ENCODE measurements around the gene DDA1. TPM values are rescaled to one million over a fixed set of nuclear protein-coding genes. Genes with fewer than 3 reads are reported as not detected.

The DDA1 gene
- total RNA-seq, 1 experiment from 2014 or later = 72.5 TPM

DNA sequence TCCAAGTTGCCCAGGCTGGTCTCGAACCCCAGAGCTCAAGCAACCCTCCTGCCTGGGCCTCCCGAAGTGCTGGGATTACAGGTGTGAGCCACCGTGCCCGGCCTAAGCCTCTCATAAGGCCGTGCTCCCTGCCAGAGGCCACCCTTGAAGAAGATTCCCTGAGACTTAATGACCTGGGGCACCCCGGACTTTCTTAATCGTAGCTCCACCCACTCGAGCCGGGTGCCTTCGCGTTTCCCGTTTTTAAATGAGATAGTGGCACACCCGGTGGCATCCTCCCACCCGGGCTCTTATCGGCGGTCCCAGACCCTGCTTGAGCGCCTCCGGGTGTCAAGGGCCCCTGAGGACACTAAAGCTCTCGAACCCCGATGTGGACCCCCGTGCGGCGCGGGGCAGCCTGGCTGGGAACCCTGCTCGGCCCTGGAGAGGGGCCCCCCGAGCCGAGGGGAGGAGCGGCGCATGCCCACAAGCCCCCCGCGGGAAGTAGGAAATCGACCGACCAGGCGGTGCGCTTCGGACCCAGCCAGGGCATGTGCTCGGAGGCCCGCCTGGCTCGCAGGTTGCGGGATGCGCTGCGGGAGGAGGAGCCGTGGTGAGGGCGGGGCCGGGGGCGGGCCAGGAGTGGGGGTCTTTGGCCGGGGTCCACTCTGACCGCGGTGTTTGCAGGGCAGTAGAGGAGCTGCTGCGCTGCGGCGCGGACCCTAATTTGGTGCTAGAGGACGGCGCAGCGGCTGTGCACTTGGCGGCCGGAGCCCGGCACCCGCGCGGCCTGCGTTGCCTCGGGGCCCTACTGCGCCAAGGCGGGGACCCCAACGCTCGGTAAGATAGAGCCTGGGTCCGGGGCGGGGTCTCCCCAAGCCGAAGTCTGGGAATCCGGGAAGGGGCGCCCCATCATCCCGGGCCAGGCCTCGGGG, 27.7 kb upstream of the DDA1 start, which contains the start of gene ANKLE1:
ANKLE1 (plus strand) TSS at position 511 of the 914 bp plus-strand sequence; CDS start at position 531, 20 bp downstream.
- no peaks in the 10 kb centered on the region for H3K79me2 ChIP-seq (ENCODE audit: low read depth)
- no peaks in the 10 kb centered on the region for H3K9me3 ChIP-seq (ENCODE audit: insufficient read depth, low read depth)
- H3K36me3 ChIP-seq (ENCODE audit: low read depth) = 0 out of 2 replicates have a peak, but pooled peaks cover 4% of the 10 kb centered on the region
- no peaks in the 10 kb centered on the region for H3K9me2 ChIP-seq (ENCODE audit: insufficient read depth)
- intact Hi-C loops (cut with micrococcal nuclease; ENCODE audit: unreplicated experiment) = loop anchor here (1.0 to 5.0 kb wide), 3 partner anchors 76 to 509 kb away; no protein-coding TSS in a partner anchor
- no peaks in the 10 kb centered on the region for H3K27me3 ChIP-seq (ENCODE audit: insufficient read depth, low read depth)
- H3K27ac ChIP-seq = no peak within 1 kb of the TSS
- ChIA-PET POLR2A (ENCODE audit: unreplicated experiment) (no interaction called here), CTCF (interaction anchor here (0.6 to 1.0 kb wide), 5 partner anchors 22 to 372 kb away, joined by 3 to 8 read pairs (median 4); no protein-coding TSS in a partner anchor)
- no peak within 1 kb of the TSS for H3K4me3 ChIP-seq
- H4K20me1 ChIP-seq (ENCODE audit: insufficient read depth) = no peaks in the 10 kb centered on the region
- no peak for DNase-seq
- no TSS peak for BruUV-seq (replicated peaks)
- peak within 1 kb of the TSS; percentile 73 for H3K4me2 ChIP-seq
- peaks cover 33% of the 10 kb centered on the region for H3F3A ChIP-seq (ENCODE audit: insufficient read depth, low read depth)
- TF ChIP-seq EZH2 (IDR thresholded peaks at IDR 0.05; ENCODE audit: low read depth) = no peak
- TF ChIP-seq, protein P1, sequence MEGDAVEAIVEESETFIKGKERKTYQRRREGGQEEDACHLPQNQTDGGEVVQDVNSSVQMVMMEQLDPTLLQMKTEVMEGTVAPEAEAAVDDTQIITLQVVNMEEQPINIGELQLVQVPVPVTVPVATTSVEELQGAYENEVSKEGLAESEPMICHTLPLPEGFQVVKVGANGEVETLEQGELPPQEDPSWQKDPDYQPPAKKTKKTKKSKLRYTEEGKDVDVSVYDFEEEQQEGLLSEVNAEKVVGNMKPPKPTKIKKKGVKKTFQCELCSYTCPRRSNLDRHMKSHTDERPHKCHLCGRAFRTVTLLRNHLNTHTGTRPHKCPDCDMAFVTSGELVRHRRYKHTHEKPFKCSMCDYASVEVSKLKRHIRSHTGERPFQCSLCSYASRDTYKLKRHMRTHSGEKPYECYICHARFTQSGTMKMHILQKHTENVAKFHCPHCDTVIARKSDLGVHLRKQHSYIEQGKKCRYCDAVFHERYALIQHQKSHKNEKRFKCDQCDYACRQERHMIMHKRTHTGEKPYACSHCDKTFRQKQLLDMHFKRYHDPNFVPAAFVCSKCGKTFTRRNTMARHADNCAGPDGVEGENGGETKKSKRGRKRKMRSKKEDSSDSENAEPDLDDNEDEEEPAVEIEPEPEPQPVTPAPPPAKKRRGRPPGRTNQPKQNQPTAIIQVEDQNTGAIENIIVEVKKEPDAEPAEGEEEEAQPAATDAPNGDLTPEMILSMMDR (conservative IDR thresholded peaks at IDR 0.05) = no peak
- no peaks in the 10 kb centered on the region for H3K4me1 ChIP-seq (replicated peaks; ENCODE audit: insufficient read depth)
- H2AFZ ChIP-seq = peak within 1 kb of the TSS; percentile 56; the same call in 1 of the 2 replicates

DNA sequence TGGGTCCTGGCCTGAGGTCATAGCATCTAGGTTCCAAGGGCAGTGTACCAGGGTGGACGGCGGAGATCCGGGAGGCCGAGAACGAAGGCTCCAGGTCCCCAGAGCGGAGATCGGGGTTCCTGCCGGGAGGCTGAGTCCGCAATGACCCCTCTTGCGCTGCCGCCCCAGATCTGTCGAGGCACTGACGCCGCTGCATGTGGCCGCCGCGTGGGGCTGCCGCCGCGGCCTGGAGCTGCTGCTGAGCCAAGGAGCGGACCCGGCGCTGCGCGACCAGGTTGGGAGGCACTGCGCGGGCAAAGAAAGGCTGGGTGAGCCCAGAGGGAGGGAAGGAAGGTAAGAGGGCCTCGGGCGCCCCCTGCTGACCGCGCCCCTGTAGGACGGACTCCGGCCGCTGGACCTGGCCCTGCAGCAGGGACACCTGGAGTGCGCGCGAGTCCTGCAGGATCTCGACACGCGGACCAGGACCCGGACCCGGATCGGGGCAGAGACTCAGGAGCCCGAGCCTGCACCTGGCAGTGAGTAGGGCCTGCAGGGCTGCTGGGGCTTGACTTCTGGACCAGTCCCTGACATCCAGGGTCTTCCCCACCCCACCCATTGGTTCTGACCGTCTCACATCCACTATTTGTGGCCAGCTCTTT, 26.8 kb upstream of the DDA1 start:
- TF ChIP-seq, protein P1 (conservative IDR thresholded peaks at IDR 0.05) = peak; percentile 95
- TF ChIP-seq EZH2 (IDR thresholded peaks at IDR 0.05; ENCODE audit: low read depth) = no peak
- intact Hi-C loops (cut with micrococcal nuclease; ENCODE audit: unreplicated experiment) = loop anchor here (1.0 to 5.0 kb wide), 3 partner anchors 77 to 510 kb away; no protein-coding TSS in a partner anchor
- ChIA-PET POLR2A (ENCODE audit: unreplicated experiment) (interaction anchor here (0.7 kb wide), 1 partner anchor 68 kb away, joined by 4 read pairs; the partner anchor contains the start of gene USE1), CTCF (interaction anchor here (0.5 to 0.7 kb wide), 2 partner anchors 61 to 126 kb away, joined by 3 to 5 read pairs; no protein-coding TSS in a partner anchor)
- no TSS peak for BruUV-seq (replicated peaks)
- Histone ChIP-seq H3K9me3 (ENCODE audit: insufficient read depth, low read depth) (no peaks in the 10 kb centered on the region), H4K20me1 (ENCODE audit: insufficient read depth) (no peaks in the 10 kb centered on the region), H3K4me2 (peak overlapping the region; percentile 73), H3K79me2 (ENCODE audit: low read depth) (no peaks in the 10 kb centered on the region), H3K4me3 (no peak overlapping the region), H3K36me3 (ENCODE audit: low read depth) (0 out of 2 replicates have a peak, but pooled peaks cover 2% of the 10 kb centered on the region), H3F3A (ENCODE audit: insufficient read depth, low read depth) (peaks cover 34% of the 10 kb centered on the region), H3K27ac (no peak overlapping the region), H3K27me3 (ENCODE audit: insufficient read depth, low read depth) (no peaks in the 10 kb centered on the region), H3K9me2 (ENCODE audit: insufficient read depth) (no peaks in the 10 kb centered on the region), H3K4me1 (replicated peaks; ENCODE audit: insufficient read depth) (no peaks in the 10 kb centered on the region), H2AFZ (peak overlapping the region; percentile 56; the same call in 1 of the 2 replicates)
- peak; percentile 61 to 88 for DNase-seq

DNA sequence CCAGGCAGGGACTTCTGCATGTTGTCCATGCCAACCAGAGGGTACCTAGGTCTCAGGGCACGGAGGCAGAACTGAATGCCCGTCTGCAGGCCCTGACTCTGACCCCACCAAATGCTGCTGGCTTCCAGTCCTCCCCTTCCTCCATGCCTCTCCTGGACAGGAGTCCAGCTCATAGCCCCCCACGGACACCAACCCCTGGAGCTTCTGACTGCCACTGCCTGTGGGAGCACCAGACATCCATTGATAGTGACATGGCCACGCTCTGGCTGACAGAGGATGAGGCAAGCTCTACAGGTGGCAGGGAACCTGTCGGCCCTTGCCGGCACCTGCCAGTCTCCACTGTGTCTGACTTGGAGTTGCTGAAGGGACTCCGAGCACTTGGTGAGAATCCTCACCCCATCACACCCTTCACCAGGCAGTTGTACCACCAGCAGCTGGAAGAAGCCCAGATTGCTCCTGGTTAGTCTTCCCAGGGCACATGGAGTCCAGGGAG, 25.8 kb upstream of the DDA1 start:
- Histone ChIP-seq H3K4me2 (no peak overlapping the region), H2AFZ (no peak overlapping the region), H3K36me3 (ENCODE audit: low read depth) (no peaks in the 10 kb centered on the region), H3K4me3 (no peak overlapping the region), H3K27ac (no peak overlapping the region), H3K27me3 (ENCODE audit: insufficient read depth, low read depth) (no peaks in the 10 kb centered on the region), H4K20me1 (ENCODE audit: insufficient read depth) (no peaks in the 10 kb centered on the region), H3K4me1 (replicated peaks; ENCODE audit: insufficient read depth) (no peaks in the 10 kb centered on the region), H3K79me2 (ENCODE audit: low read depth) (no peaks in the 10 kb centered on the region), H3K9me3 (ENCODE audit: insufficient read depth, low read depth) (no peaks in the 10 kb centered on the region), H3F3A (ENCODE audit: insufficient read depth, low read depth) (peaks cover 33% of the 10 kb centered on the region), H3K9me2 (ENCODE audit: insufficient read depth) (no peaks in the 10 kb centered on the region)
- ChIA-PET CTCF (no interaction called here), POLR2A (ENCODE audit: unreplicated experiment) (no interaction called here)
- BruUV-seq (replicated peaks) = no TSS peak
- intact Hi-C loops (cut with micrococcal nuclease; ENCODE audit: unreplicated experiment) = loop anchor here (5.0 kb wide), 1 partner anchor 511 kb away; no protein-coding TSS in a partner anchor
- DNase-seq = no peak
- TF ChIP-seq EZH2 (IDR thresholded peaks at IDR 0.05; ENCODE audit: low read depth) = no peak
- TF ChIP-seq, protein P1 (conservative IDR thresholded peaks at IDR 0.05) = no peak

All from PC-9 (cell line).